Activated CD4-positive, alpha-beta T cell treated with anti-CD3 and anti-CD28 coated beads for 36 hours (primary cell): ENCODE data around the gene ARID1B. TPM values are rescaled to one million over a fixed set of nuclear protein-coding genes. Genes with fewer than 3 reads are reported as not detected.

Source experiments
- ATAC-seq: fragments of 200-7000 bp; cut with Tn5 transposase; one replicate; pipeline ENCODE4 v1.10.0; 2021; ENCODE audit warnings: mild to moderate bottlenecking, moderate library complexity
- CTCF ChIA-PET: fragments of 350-600 bp; sonication (Branson Sonifier 250); formaldehyde crosslinking; loops from one replicate; lab custom pipeline; 2021; ENCODE audit warnings: antibody characterized with exemption; lab: Charles Lee
- POLR2A ChIA-PET: fragments of 350-600 bp; sonication (Branson Sonifier 250); formaldehyde crosslinking; loops from one replicate; lab custom pipeline; 2021; ENCODE audit warnings: antibody characterized with exemption, inconsistent platforms; lab: Charles Lee
- DNase-seq: peaks from one replicate; pipeline ENCODE4 v3.0.0-alpha.2; 2020
- H3K27ac Mint-ChIP-seq: one replicate; pipeline ENCODE4 v1.8.0; 2021; ENCODE audit warnings: mixed read lengths
- H3K27me3 Mint-ChIP-seq: one replicate; pipeline ENCODE4 v1.8.0; 2021; ENCODE audit warnings: mixed read lengths
- H3K36me3 Mint-ChIP-seq: one replicate; pipeline ENCODE4 v1.8.0; 2021; ENCODE audit warnings: low read depth, mixed read lengths
- H3K4me1 Mint-ChIP-seq: one replicate; pipeline ENCODE4 v1.8.0; 2021; ENCODE audit warnings: mixed read lengths
- H3K4me3 Mint-ChIP-seq: one replicate; pipeline ENCODE4 v1.8.0; 2021; ENCODE audit warnings: mild to moderate bottlenecking, moderate library complexity, mixed read lengths
- H3K9me3 Mint-ChIP-seq: one replicate; pipeline ENCODE4 v1.8.0; 2021; ENCODE audit warnings: low read depth, mixed read lengths
- intact Hi-C, 2 experiments: fragments of 100-400 bp; cut with DNase I in 1 of 2; cut with micrococcal nuclease in 1 of 2; formaldehyde crosslinking; loops; one replicate each; pipeline versions ENCODE4 v1.14.2 to v1.15.1; 2022 to 2024; cut with DNase I, micrococcal nuclease
- total RNA-seq, 2 experiments: library from RNA; stranded (reverse); gene quantifications; one replicate each; pipeline ENCODE4 v1.2.3, GENCODE V29; 2021

Gene ARID1B
- total RNA-seq, 2 experiments from 2014 or later, result 42.2 to 53.6 TPM

- intact Hi-C loops, result no loop called here
- ATAC-seq (no peak), DNase-seq (no peak)
- H3K4me1 Mint-ChIP-seq, result peaks cover 49% of the 10 kb centered on the region
- ChIA-PET CTCF (interaction anchor here (4.5 kb wide), 1 partner anchor 11 kb away, joined by 27 read pairs; no protein-coding TSS in a partner anchor), POLR2A (no interaction called here)
- H3K27me3 Mint-ChIP-seq, result no peaks in the 10 kb centered on the region
- no peaks in the 10 kb centered on the region for H3K36me3 Mint-ChIP-seq
- no peaks in the 10 kb centered on the region for H3K9me3 Mint-ChIP-seq
- H3K27ac Mint-ChIP-seq, result no peak overlapping the region
- H3K4me3 Mint-ChIP-seq, result no peak overlapping the region
These were observed 447.9 kb downstream of the ARID1B start for GRCh38 chr6:157224951-157225574.

- H3K27me3 Mint-ChIP-seq, result no peaks in the 10 kb centered on the region
- H3K4me3 Mint-ChIP-seq, result no peak overlapping the region
- ATAC-seq (no peak), DNase-seq (no peak)
- H3K27ac Mint-ChIP-seq, result no peak overlapping the region
- no peaks in the 10 kb centered on the region for H3K9me3 Mint-ChIP-seq
- peaks cover 46% of the 10 kb centered on the region for H3K4me1 Mint-ChIP-seq
- intact Hi-C loops, result no loop called here
- CTCF ChIA-PET, result interaction anchor here (0.7 to 4.5 kb wide), 4 partner anchors 11 to 704 kb away, joined by 3 to 27 read pairs (median 4); no protein-coding TSS in a partner anchor
- H3K36me3 Mint-ChIP-seq, result no peaks in the 10 kb centered on the region
- POLR2A ChIA-PET, result no interaction called here
These were observed 448.4 kb downstream of the ARID1B start for GRCh38 chr6:157225575-157225995.

GRCh38 chr6:157226026-157226625 lies 448.9 kb downstream of the ARID1B start:
- no peaks in the 10 kb centered on the region for H3K9me3 Mint-ChIP-seq
- H3K36me3 Mint-ChIP-seq, result no peaks in the 10 kb centered on the region
- CTCF ChIA-PET, result interaction anchor here (0.7 to 4.5 kb wide), 5 partner anchors 10 to 704 kb away, joined by 3 to 27 read pairs (median 4); no protein-coding TSS in a partner anchor
- H3K27me3 Mint-ChIP-seq, result no peaks in the 10 kb centered on the region
- H3K4me1 Mint-ChIP-seq, result peaks cover 42% of the 10 kb centered on the region
- POLR2A ChIA-PET, result no interaction called here
- intact Hi-C loops, result no loop called here
- no peak overlapping the region for H3K27ac Mint-ChIP-seq
- ATAC-seq, result no peak
- no peak overlapping the region for H3K4me3 Mint-ChIP-seq
- no peak for DNase-seq

GRCh38 chr6:157226761-157227160 lies 449.6 kb downstream of the ARID1B start:
- ATAC-seq (no peak), DNase-seq (no peak)
- CTCF ChIA-PET, result interaction anchor here (0.7 to 4.5 kb wide), 3 partner anchors 9 to 33 kb away, joined by 3 to 27 read pairs (median 5); no protein-coding TSS in a partner anchor
- Mint-ChIP-seq H3K4me3 (no peak overlapping the region), H3K36me3 (no peaks in the 10 kb centered on the region), H3K9me3 (no peaks in the 10 kb centered on the region), H3K27ac (no peak overlapping the region), H3K4me1 (peaks cover 38% of the 10 kb centered on the region), H3K27me3 (no peaks in the 10 kb centered on the region)
- intact Hi-C loops, result no loop called here
- POLR2A ChIA-PET, result no interaction called here

- Mint-ChIP-seq H3K4me1 (peaks cover 33% of the 10 kb centered on the region), H3K36me3 (no peaks in the 10 kb centered on the region), H3K27me3 (peaks cover 3% of the 10 kb centered on the region), H3K4me3 (no peak overlapping the region), H3K27ac (no peak overlapping the region), H3K9me3 (no peaks in the 10 kb centered on the region)
- DNase-seq, result peak; percentile 22
- ATAC-seq, result peak; percentile 57
- intact Hi-C loops, result no loop called here
- POLR2A ChIA-PET, result no interaction called here
- CTCF ChIA-PET, result interaction anchor here (0.5 to 1.2 kb wide), 4 partner anchors 12 to 59 kb away, joined by 3 to 4 read pairs (median 3); no protein-coding TSS in a partner anchor
These were observed 450.3 kb downstream of the ARID1B start for GRCh38 chr6:157227202-157228166.

GRCh38 chr6:157228426-157229131 lies 451.4 kb downstream of the ARID1B start:
- no peaks in the 10 kb centered on the region for H3K36me3 Mint-ChIP-seq
- ChIA-PET CTCF (interaction anchor here (0.6 to 1.2 kb wide), 3 partner anchors 11 to 49 kb away, joined by 3 to 4 read pairs (median 3); no protein-coding TSS in a partner anchor), POLR2A (no interaction called here)
- no peak overlapping the region for H3K4me3 Mint-ChIP-seq
- ATAC-seq (no peak), DNase-seq (no peak)
- no peak overlapping the region for H3K27ac Mint-ChIP-seq
- peaks cover 25% of the 10 kb centered on the region for H3K4me1 Mint-ChIP-seq
- H3K9me3 Mint-ChIP-seq, result no peaks in the 10 kb centered on the region
- peaks cover 7% of the 10 kb centered on the region for H3K27me3 Mint-ChIP-seq
- intact Hi-C loops, result no loop called here

- ATAC-seq, result no peak
- no peaks in the 10 kb centered on the region for H3K9me3 Mint-ChIP-seq
- CTCF ChIA-PET, result interaction anchor here (1.2 to 1.6 kb wide), 2 partner anchors 17 to 49 kb away, joined by 3 read pairs; no protein-coding TSS in a partner anchor
These were observed 452.0 kb downstream of the ARID1B start for GRCh38 chr6:157229132-157229618.

GRCh38 chr6:157229713-157230112 lies 452.5 kb downstream of the ARID1B start:
- no peaks in the 10 kb centered on the region for H3K9me3 Mint-ChIP-seq
- ATAC-seq, result no peak
- no peaks in the 10 kb centered on the region for H3K36me3 Mint-ChIP-seq
- H3K27ac Mint-ChIP-seq, result no peak overlapping the region
- POLR2A ChIA-PET, result no interaction called here
- intact Hi-C loops, result loop anchor here in 1 of 2 experiments (5.0 kb wide), 1 partner anchor 63 kb away; no protein-coding TSS in a partner anchor
- peaks cover 13% of the 10 kb centered on the region for H3K27me3 Mint-ChIP-seq
- CTCF ChIA-PET, result interaction anchor here (0.6 to 1.6 kb wide), 2 partner anchors 18 to 147 kb away, joined by 3 read pairs; no protein-coding TSS in a partner anchor
- H3K4me3 Mint-ChIP-seq, result no peak overlapping the region
- no peak for DNase-seq
- peaks cover 27% of the 10 kb centered on the region for H3K4me1 Mint-ChIP-seq

More at GRCh38 chr6:157229132-157229618, 452.0 kb downstream of the ARID1B start:
- intact Hi-C loops, result no loop called here
- Mint-ChIP-seq H3K27me3 (peaks cover 11% of the 10 kb centered on the region), H3K27ac (no peak overlapping the region), H3K4me1 (peaks cover 25% of the 10 kb centered on the region), H3K36me3 (no peaks in the 10 kb centered on the region), H3K4me3 (no peak overlapping the region)
- POLR2A ChIA-PET, result no interaction called here
- DNase-seq, result no peak

- intact Hi-C loops, result loop anchor here in 1 of 2 experiments (5.0 kb wide), 1 partner anchor 61 kb away; no protein-coding TSS in a partner anchor
- no peak overlapping the region for H3K27ac Mint-ChIP-seq
- no peaks in the 10 kb centered on the region for H3K9me3 Mint-ChIP-seq
- ChIA-PET POLR2A (no interaction called here), CTCF (interaction anchor here (1.6 kb wide), 1 partner anchor 19 kb away, joined by 3 read pairs; no protein-coding TSS in a partner anchor)
- peaks cover 20% of the 10 kb centered on the region for H3K27me3 Mint-ChIP-seq
- ATAC-seq (no peak), DNase-seq (no peak)
- H3K4me1 Mint-ChIP-seq, result peaks cover 37% of the 10 kb centered on the region
- H3K36me3 Mint-ChIP-seq, result no peaks in the 10 kb centered on the region
- no peak overlapping the region for H3K4me3 Mint-ChIP-seq
These were observed 453.7 kb downstream of the ARID1B start for GRCh38 chr6:157230910-157231309.

GRCh38 chr6:157232161-157232895 lies 455.1 kb downstream of the ARID1B start:
- intact Hi-C loops, result loop anchor here in 1 of 2 experiments (5.0 kb wide), 1 partner anchor 60 kb away; no protein-coding TSS in a partner anchor
- H3K9me3 Mint-ChIP-seq, result no peaks in the 10 kb centered on the region
- no peak overlapping the region for H3K27ac Mint-ChIP-seq
- H3K27me3 Mint-ChIP-seq, result peaks cover 26% of the 10 kb centered on the region
- no peaks in the 10 kb centered on the region for H3K36me3 Mint-ChIP-seq
- no peak overlapping the region for H3K4me3 Mint-ChIP-seq
- peaks cover 24% of the 10 kb centered on the region for H3K4me1 Mint-ChIP-seq
- POLR2A ChIA-PET, result no interaction called here
- DNase-seq, result no peak
- no peak for ATAC-seq
- CTCF ChIA-PET, result interaction anchor here (0.6 to 1.4 kb wide), 3 partner anchors 9 to 345 kb away, joined by 3 read pairs; no protein-coding TSS in a partner anchor
